Endothelial cell of umbilical vein (primary cell): ENCODE measurements around the gene ZC3H18. TPM values are rescaled to one million over a fixed set of nuclear protein-coding genes. Genes with fewer than 3 reads are reported as not detected.

Experiments
- BruUV-seq: library from RNA; stranded (reverse); fragments of 400-500 nt; replicated peaks from 2 replicates; lab custom pipeline; 2021; lab: Mats Ljungman, UMichigan
- CTCF ChIA-PET: fragments of 300-600, 350-600 bp; sonication (Branson Sonifier 250); formaldehyde crosslinking; loops from one replicate; lab custom pipeline; 2021; ENCODE audit warnings: antibody characterized with exemption, inconsistent platforms; lab: Charles Lee
- POLR2A ChIA-PET: fragments of 300-600, 350-600 bp; sonication (Branson Sonifier 250); formaldehyde crosslinking; loops from one replicate; lab custom pipeline; 2021; ENCODE audit warnings: antibody characterized with exemption, inconsistent platforms; lab: Charles Lee
- DNase-seq: peaks from one replicate; pipeline ENCODE4 v3.0.0-alpha.2; 2011; ENCODE audit warnings: low read depth, low spot score
- FAIRE-seq: peaks from 2 replicates; lab custom pipeline; 2011; peaks lifted over from hg19 to GRCh38; lab: Jason Lieb, UNC
- H2AFZ ChIP-seq: 2 replicates; pipeline ENCODE4 v1.6.0; 2012; ENCODE audit warnings: low read depth, low read length, control low read depth, inconsistent platforms
- H3K27ac ChIP-seq: 2 replicates; pipeline ENCODE4 v1.5.1; 2011; ENCODE audit warnings: low read depth, mild to moderate bottlenecking, control low read depth, low read length, moderate library complexity; ENCODE audit not compliant: insufficient read depth
- H3K27me3 ChIP-seq, 2 experiments: 2 replicates each; pipeline versions ENCODE4 v1.6.0 to v1.6.1; 2011; ENCODE audit warnings: low read length in 2 of 2, mixed read lengths in 1 of 2; ENCODE audit not compliant: control insufficient read depth in 2 of 2, insufficient read depth in 2 of 2
- H3K36me3 ChIP-seq, 2 experiments: 2 replicates in 1 of 2; 3 replicates in 1 of 2; pipeline ENCODE4 v1.5.1; 2011; ENCODE audit warnings: low read length in 2 of 2, mild to moderate bottlenecking in 1 of 2, moderate library complexity in 1 of 2; ENCODE audit not compliant: control insufficient read depth in 2 of 2, insufficient read depth in 2 of 2; ENCODE audit errors: extremely low read depth in 1 of 2
- H3K4me1 ChIP-seq: 3 replicates; pipeline ENCODE4 v1.5.1; 2011; ENCODE audit warnings: mild to moderate bottlenecking, low read length; ENCODE audit not compliant: control insufficient read depth, insufficient read depth; ENCODE audit errors: extremely low read depth
- H3K4me2 ChIP-seq: 2 replicates; pipeline ENCODE4 v1.6.1; 2011; ENCODE audit warnings: low read length, control low read depth, mixed read lengths; ENCODE audit not compliant: insufficient read depth
- H3K4me3 ChIP-seq, 3 experiments: fragments of 200-600 bp in 1 of 3; sonication (generic), shearing (Covaris generic) in 1 of 3; replicated peaks in 1 of 3; 2 replicates each; pipeline ENCODE4 v1.5.1; 2011 to 2016; ENCODE audit warnings: control low read depth in 3 of 3, low read length in 3 of 3, mild to moderate bottlenecking in 2 of 3, inconsistent platforms in 1 of 3, low read depth in 1 of 3, moderate library complexity in 1 of 3; ENCODE audit not compliant: insufficient read depth in 1 of 3
- H3K79me2 ChIP-seq: 2 replicates; pipeline ENCODE4 v1.6.0; 2012; ENCODE audit warnings: low read length, inconsistent platforms; ENCODE audit not compliant: control insufficient read depth, insufficient read depth
- H3K9ac ChIP-seq: replicated peaks from 2 replicates; pipeline ENCODE3; 2011; ENCODE audit warnings: low read length, control low read depth; ENCODE audit not compliant: insufficient read depth; ENCODE audit errors: extremely low read depth
- H3K9me1 ChIP-seq: replicated peaks from 3 replicates; pipeline ENCODE4 v1.6.0; 2011; ENCODE audit warnings: mild to moderate bottlenecking, low read length; ENCODE audit not compliant: control insufficient read depth, insufficient read depth; ENCODE audit errors: extremely low read depth
- H3K9me3 ChIP-seq: replicated peaks from 2 replicates; pipeline ENCODE4 v1.5.1; 2012; ENCODE audit warnings: low read length, inconsistent platforms; ENCODE audit not compliant: control insufficient read depth, insufficient read depth
- H4K20me1 ChIP-seq: replicated peaks from 2 replicates; pipeline ENCODE3; 2011; ENCODE audit warnings: mild to moderate bottlenecking, low read length; ENCODE audit not compliant: control insufficient read depth, insufficient read depth; ENCODE audit errors: extremely low read depth
- EZH2 ChIP-seq: IDR thresholded peaks from 2 replicates; pipeline ENCODE4 v1.6.1; 2012; ENCODE audit warnings: borderline replicate concordance, low read depth, mild to moderate bottlenecking, moderate library complexity, low read length, inconsistent platforms; ENCODE audit not compliant: severe bottlenecking
- FOS ChIP-seq: IDR thresholded peaks from 2 replicates; pipeline ENCODE4 v1.6.1; 2011; ENCODE audit warnings: mild to moderate bottlenecking, low read length, moderate library complexity, borderline replicate concordance; ENCODE audit not compliant: insufficient read depth
- GATA2 ChIP-seq: IDR thresholded peaks from 2 replicates; pipeline ENCODE4 v1.7.0; 2011; ENCODE audit warnings: low read depth, mild to moderate bottlenecking, moderate library complexity, mixed read lengths, low read length; ENCODE audit not compliant: insufficient read length, insufficient read depth
- JUN ChIP-seq: IDR thresholded peaks from 2 replicates; pipeline ENCODE4 v1.6.1; 2011; ENCODE audit warnings: borderline replicate concordance, low read depth; ENCODE audit not compliant: insufficient read length, insufficient read depth
- MAX ChIP-seq: IDR thresholded peaks from 2 replicates; pipeline ENCODE4 v1.6.1; 2011; ENCODE audit not compliant: insufficient read depth, insufficient read length
- MYC ChIP-seq: IDR thresholded peaks from one replicate; pipeline ENCODE4 v1.6.1; 2011; ENCODE audit warnings: mild to moderate bottlenecking, low read depth, low read length
- POLR2A ChIP-seq: IDR thresholded peaks from 2 replicates; pipeline ENCODE4 v1.6.1; 2012; ENCODE audit warnings: low read depth, mild to moderate bottlenecking, control low read depth, low read length
- POLR2AphosphoS5 ChIP-seq: IDR thresholded peaks from 2 replicates; pipeline ENCODE4 v1.6.1; 2012; ENCODE audit warnings: low read depth, mild to moderate bottlenecking, control low read depth, low read length, moderate library complexity; ENCODE audit not compliant: insufficient read depth
- dilution Hi-C: fragments of 300-500 bp; cut with MboI; formaldehyde crosslinking; loops from one replicate; pipeline ENCODE4 v1.15.0; 2019; ENCODE audit warnings: low sequenced_read_pairs; ENCODE audit not compliant: extremely low pct_ligation_motif_present
- intact Hi-C: fragments of 100-400 bp; cut with micrococcal nuclease; formaldehyde crosslinking; loops from one replicate; pipeline ENCODE4 v1.10.0; 2022
- polyA plus RNA-seq, 4 experiments: library from polyadenylated mRNA; depleted of rRNA in 3 of 4; stranded (reverse) in 3 of 4; unstranded in 1 of 4; fragments of >200 nt; gene quantifications; 2 replicates each; pipeline versions ENCODE4 v1.2.1 to v1.2.3, GENCODE V29; 2011 to 2012; ENCODE audit warnings: missing spikeins in 1 of 4
- total RNA-seq: library from RNA; stranded (reverse); gene quantifications from 2 replicates; pipeline ENCODE4 v1.2.3, GENCODE V29; 2021
- TF ChIP-seq, protein P1 (sequence below), 2 donors: IDR thresholded peaks; 1 replicate in 1 of 2; 2 replicates in 1 of 2; pipeline ENCODE4 v1.5.1; 2011; ENCODE audit warnings: low read length in 2 of 2, mild to moderate bottlenecking in 2 of 2, moderate library complexity in 2 of 2, control low read depth in 1 of 2, inconsistent platforms in 1 of 2, low read depth in 1 of 2; ENCODE audit not compliant: insufficient read depth in 1 of 2; ENCODE audit errors: extremely low read depth in 1 of 2

ZC3H18 gene
- total and polyA plus RNA-seq, 2 donors (not counting 3 experiments of a cell fraction or from before 2014, with no cell fraction given), result 12.1 to 52.8 TPM

GRCh38 chr16:88552166-88552565, 18.0 kb upstream of the ZC3H18 start:
- TF ChIP-seq JUN, result no peak
- TF ChIP-seq MAX, result no peak
- no peak for TF ChIP-seq EZH2
- TF ChIP-seq, protein P1, sequence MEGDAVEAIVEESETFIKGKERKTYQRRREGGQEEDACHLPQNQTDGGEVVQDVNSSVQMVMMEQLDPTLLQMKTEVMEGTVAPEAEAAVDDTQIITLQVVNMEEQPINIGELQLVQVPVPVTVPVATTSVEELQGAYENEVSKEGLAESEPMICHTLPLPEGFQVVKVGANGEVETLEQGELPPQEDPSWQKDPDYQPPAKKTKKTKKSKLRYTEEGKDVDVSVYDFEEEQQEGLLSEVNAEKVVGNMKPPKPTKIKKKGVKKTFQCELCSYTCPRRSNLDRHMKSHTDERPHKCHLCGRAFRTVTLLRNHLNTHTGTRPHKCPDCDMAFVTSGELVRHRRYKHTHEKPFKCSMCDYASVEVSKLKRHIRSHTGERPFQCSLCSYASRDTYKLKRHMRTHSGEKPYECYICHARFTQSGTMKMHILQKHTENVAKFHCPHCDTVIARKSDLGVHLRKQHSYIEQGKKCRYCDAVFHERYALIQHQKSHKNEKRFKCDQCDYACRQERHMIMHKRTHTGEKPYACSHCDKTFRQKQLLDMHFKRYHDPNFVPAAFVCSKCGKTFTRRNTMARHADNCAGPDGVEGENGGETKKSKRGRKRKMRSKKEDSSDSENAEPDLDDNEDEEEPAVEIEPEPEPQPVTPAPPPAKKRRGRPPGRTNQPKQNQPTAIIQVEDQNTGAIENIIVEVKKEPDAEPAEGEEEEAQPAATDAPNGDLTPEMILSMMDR (IDR thresholded peaks at IDR 0.05; ENCODE audit: extremely low read depth in 1 of 2, insufficient read depth in 1 of 2, low read depth in 1 of 2, low read length in 2 of 2), result no peak
- TF ChIP-seq POLR2A, result no peak
- BruUV-seq, result no TSS peak
- CTCF ChIA-PET, result interaction anchor here (1.2 kb wide), 1 partner anchor 8 kb away, joined by 3 read pairs; no protein-coding TSS in a partner anchor
- H3K9ac ChIP-seq, result no peak overlapping the region
- H3K4me1 ChIP-seq, result no peaks in the 10 kb centered on the region
- dilution Hi-C loops, result no loop called here
- no peak overlapping the region for H3K4me2 ChIP-seq
- no peak overlapping the region for H3K27ac ChIP-seq
- FAIRE-seq (no peak), DNase-seq (no peak)
- no peaks in the 10 kb centered on the region for H3K9me1 ChIP-seq
- no peak overlapping the region for H3K4me3 ChIP-seq
- intact Hi-C loops, result no loop called here
- no peaks in the 10 kb centered on the region for H3K79me2 ChIP-seq
- no peaks in the 10 kb centered on the region for H3K36me3 ChIP-seq
- no peaks in the 10 kb centered on the region for H3K9me3 ChIP-seq
- POLR2A ChIA-PET, result no interaction called here
- H3K27me3 ChIP-seq, result peaks cover 0 to 6% of the 10 kb centered on the region in 2 experiments
- no peak overlapping the region for H2AFZ ChIP-seq
- H4K20me1 ChIP-seq, result no peaks in the 10 kb centered on the region

GRCh38 chr16:88552815-88553214, 17.4 kb upstream of the ZC3H18 start:
- no peaks in the 10 kb centered on the region for H4K20me1 ChIP-seq
- peaks cover 0 to 6% of the 10 kb centered on the region in 2 experiments for H3K27me3 ChIP-seq
- no peak overlapping the region for H3K4me3 ChIP-seq
- H2AFZ ChIP-seq, result no peak overlapping the region
- no peak for TF ChIP-seq MYC
- no peak for TF ChIP-seq MAX
- TF ChIP-seq EZH2, result no peak
- TF ChIP-seq GATA2, result no peak
- no peak for TF ChIP-seq FOS
- no peak for TF ChIP-seq JUN
- no peak for TF ChIP-seq POLR2AphosphoS5
- no peak for TF ChIP-seq POLR2A
- H3K79me2 ChIP-seq, result no peaks in the 10 kb centered on the region
- ChIA-PET CTCF (interaction anchor here (0.7 to 1.8 kb wide), 3 partner anchors 8 to 115 kb away, joined by 3 to 8 read pairs (median 3); no protein-coding TSS in a partner anchor), POLR2A (no interaction called here)
- H3K9me3 ChIP-seq, result no peaks in the 10 kb centered on the region
- no peaks in the 10 kb centered on the region for H3K4me1 ChIP-seq
- H3K9me1 ChIP-seq, result no peaks in the 10 kb centered on the region
- H3K36me3 ChIP-seq, result no peaks in the 10 kb centered on the region
- intact Hi-C loops (no loop called here), dilution Hi-C loops (no loop called here)
- FAIRE-seq (no peak), DNase-seq (no peak)
- H3K9ac ChIP-seq, result no peak overlapping the region
- no TSS peak for BruUV-seq
- H3K4me2 ChIP-seq, result no peak overlapping the region
- H3K27ac ChIP-seq, result no peak overlapping the region
